HG02571 (cell line): Measurements from ENCODE around the gene ZGPAT.

Source experiments
- ATAC-seq: cut with Tn5 transposase; IDR thresholded peaks from one replicate; pipeline ENCODE4 v1.9.1; 2021; ENCODE audit warnings: mild to moderate bottlenecking, moderate library complexity; ENCODE audit not compliant: unreplicated experiment

The ZGPAT gene

DNA sequence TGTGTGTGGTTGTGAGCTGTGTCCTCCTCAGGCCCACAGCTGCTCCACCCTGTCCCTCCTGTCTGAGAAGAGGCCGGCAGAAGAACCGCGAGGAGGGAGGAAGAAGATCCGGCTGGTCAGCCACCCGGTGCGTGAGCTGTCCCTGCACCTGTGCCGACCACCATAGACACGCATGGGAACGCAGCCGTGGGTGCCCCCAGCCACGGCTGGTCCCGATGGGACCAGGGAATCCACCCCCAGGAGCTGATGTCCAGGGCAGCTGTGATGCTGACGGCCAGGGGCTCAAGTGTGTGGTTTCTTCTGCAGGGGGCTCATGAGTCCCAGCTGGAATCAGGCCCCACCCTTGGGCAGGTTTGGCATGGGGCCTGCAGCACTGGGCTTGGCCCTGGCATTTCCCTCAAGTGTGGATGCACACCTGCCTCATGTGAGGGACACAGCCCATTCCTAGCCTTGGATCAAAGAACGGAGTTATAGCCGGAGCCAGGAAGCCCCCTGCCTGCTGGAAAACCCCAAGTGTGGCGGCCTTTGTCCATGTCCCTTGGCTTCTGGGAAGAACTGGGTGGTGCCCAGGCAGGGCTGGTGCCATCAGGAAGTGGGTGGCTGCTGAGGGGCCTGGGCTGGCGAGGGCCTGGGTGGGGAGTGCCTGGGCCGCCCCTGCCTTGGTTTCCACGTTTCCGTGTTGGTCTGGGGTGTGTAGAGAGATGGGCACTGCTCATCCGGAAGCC lies 16.0 kb upstream of the ZGPAT start:
- no peak for ATAC-seq

DNA sequence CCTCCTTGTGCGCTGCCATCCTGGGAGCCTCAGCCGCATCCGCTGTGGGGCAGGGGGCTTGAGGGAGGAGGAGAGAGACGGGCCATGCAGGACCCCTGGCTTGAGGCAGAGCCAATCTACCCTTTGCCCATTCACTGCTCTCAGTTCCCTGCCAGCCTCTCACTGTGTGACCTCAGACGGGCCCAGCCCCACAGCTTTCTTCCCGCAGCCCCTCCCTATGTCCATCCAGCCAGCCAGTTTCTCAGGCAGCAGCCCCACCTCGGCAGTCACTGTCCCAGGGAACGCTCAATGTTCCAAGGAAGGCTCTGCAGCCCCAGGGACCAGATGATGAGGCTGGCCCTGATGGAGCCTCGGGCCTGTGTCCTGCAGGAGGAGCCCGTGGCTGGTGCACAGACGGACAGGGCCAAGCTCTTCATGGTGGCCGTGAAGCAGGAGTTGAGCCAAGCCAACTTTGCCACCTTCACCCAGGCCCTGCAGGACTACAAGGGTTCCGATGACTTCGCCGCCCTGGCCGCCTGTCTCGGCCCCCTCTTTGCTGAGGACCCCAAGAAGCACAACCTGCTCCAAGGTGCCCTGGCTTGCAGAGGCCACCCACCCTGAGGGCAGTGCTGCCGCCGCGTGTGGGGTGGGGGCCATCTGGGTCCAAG lies 15.3 kb upstream of the ZGPAT start:
- ATAC-seq, result no peak

DNA sequence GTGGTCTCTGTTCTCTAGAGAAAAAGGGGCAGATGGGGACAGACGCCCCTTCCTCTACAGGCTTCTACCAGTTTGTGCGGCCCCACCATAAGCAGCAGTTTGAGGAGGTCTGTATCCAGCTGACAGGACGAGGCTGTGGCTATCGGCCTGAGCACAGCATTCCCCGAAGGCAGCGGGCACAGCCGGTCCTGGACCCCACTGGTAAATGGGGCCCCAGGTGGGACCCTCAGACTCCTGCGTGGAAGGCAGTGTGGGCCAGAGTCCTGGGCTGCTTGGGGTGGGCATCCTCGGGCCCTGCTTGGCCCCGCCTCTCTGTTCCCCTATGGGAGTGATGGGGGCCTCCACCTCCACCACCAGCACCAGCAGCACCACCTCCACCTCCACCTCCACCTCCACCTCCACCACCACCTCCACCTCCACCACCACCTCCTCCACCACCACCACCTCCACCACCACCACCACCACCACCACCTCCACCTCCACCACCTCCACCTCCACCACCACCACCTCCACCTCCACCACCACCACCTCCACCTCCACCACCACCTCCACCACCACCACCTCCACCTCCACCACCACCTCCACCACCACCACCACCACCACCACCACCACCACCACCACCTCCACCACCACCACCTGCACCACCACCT lies 14.6 kb upstream of the ZGPAT start:
- no peak for ATAC-seq

DNA sequence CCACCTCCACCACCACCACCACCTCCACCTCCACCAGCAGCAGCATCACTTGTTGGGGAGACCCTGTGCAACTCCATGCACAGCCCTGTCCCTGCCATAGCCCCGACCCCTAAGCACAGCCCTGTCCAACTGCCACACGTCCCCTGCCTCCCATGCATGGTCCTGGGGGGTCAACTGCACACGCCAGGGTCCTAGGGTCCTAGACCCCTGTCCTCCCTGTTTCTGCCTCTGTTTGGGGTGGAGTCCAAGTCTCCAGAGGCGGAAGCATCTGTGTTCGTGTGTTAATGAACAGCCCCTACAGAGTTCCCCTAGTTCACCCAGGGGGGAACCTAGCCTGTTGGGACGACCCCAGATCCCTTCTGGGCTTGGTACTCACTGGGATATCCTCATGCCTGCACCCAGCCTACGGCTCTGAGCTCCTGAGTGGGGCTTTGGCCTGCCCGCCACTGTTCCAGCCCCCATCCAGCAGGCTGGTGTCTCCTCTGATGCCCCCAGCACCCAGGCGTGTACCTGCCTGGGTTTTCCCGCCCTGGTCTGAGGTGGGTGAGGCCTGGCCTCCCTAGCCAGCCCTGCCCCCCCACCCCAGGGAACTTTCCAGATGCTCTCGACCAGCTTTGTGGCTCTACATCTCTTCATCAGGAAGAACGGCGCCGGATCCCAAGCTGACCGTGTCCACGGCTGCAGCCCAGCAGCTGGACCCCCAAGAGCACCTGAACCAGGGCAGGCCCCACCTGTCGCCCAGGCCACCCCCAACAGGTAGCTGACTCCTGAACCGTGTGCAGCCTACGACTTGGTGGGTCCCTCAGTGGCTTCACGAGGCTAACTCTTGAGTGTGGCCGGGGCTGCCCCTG lies 13.9 kb upstream of the ZGPAT start:
- ATAC-seq, result no peak

DNA sequence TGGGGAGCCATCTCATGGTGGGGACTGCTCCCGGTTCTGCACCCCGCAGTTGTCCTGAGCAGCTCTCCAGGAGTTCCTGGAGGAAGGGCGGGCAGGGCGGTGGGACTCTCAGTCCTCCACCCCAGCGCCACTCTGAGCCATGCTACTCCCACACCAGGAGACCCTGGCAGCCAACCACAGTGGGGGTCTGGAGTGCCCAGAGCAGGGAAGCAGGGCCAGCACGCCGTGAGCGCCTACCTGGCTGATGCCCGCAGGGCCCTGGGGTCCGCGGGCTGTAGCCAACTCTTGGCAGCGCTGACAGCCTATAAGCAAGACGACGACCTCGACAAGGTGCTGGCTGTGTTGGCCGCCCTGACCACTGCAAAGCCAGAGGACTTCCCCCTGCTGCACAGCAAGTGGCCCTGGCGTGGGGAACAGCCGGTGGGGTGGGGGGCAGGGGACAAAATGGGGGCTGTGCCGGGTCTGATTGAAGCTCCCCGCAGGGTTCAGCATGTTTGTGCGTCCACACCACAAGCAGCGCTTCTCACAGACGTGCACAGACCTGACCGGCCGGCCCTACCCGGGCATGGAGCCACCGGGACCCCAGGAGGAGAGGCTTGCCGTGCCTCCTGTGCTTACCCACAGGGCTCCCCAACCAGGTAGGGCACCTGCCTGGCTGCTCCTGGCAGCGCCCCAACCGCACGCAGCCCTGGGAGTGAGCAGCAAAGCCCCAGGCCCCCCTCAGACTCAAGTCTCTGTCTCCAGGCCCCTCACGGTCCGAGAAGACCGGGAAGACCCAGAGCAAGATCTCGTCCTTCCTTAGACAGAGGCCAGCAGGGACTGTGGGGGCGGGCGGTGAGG lies 13.0 kb upstream of the ZGPAT start:
- ATAC-seq, result no peak

DNA sequence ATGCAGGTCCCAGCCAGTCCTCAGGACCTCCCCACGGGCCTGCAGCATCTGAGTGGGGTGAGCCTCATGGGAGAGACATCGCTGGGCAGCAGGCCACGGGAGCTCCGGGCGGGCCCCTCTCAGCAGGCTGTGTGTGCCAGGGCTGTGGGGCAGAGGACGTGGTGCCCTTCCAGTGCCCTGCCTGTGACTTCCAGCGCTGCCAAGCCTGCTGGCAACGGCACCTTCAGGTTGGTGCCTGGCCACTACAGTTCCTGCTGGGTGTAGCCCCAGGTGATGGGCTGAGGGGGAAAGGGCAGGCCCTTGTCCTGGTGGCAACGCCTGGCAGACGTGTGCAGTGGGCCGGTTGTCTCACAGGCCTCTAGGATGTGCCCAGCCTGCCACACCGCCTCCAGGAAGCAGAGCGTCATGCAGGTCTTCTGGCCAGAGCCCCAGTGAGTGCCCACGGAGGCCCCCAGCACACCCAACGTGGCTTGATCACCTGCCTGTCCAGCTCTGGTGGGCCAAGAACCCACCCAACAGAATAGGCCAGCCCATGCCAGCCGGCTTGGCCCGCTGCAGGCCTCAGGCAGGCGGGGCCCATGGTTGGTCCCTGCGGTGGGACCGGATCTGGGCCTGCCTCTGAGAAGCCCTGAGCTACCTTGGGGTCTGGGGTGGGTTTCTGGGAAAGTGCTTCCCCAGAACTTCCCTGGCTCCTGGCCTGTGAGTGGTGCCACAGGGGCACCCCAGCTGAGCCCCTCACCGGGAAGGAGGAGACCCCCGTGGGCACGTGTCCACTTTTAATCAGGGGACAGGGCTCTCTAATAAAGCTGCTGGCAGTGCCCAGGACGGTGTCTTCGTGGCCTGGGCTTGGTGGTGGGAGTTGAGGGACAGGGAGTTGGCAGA lies 12.2 kb upstream of the ZGPAT start:
- ATAC-seq, result no peak

DNA sequence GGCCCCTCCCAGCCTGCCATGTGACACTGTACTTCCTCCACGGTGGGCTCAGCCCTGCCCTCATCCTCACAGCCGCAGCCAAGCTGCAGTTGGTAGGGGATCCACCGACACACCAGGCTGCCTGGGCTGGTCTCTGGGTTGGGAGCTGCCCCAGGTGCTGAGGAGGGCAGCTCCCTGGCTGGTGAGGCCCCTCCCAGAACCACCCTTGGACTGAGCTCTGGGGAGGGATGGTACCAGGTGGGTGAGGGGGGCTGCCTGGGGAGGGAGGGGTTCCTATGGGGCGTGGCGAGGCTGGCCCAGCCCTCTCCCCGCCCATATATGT lies 11.6 kb upstream of the ZGPAT start:
- ATAC-seq, result no peak

DNA sequence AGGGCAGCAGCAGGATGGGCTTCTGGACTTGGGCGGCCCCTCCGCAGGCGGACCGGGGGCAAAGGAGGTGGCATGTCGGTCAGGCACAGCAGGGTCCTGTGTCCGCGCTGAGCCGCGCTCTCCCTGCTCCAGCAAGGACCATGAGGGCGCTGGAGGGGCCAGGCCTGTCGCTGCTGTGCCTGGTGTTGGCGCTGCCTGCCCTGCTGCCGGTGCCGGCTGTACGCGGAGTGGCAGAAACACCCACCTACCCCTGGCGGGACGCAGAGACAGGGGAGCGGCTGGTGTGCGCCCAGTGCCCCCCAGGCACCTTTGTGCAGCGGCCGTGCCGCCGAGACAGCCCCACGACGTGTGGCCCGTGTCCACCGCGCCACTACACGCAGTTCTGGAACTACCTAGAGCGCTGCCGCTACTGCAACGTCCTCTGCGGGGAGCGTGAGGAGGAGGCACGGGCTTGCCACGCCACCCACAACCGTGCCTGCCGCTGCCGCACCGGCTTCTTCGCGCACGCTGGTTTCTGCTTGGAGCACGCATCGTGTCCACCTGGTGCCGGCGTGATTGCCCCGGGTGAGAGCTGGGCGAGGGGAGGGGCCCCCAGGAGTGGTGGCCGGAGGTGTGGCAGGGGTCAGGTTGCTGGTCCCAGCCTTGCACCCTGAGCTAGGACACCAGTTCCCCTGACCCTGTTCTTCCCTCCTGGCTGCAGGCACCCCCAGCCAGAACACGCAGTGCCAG lies 11.0 kb upstream of the ZGPAT start, which contains the start of gene TNFRSF6B:
TNFRSF6B (plus strand) TSS at position 25 of the 729 bp plus-strand sequence; CDS start at position 141, 116 bp downstream.
- ATAC-seq, result no peak

DNA sequence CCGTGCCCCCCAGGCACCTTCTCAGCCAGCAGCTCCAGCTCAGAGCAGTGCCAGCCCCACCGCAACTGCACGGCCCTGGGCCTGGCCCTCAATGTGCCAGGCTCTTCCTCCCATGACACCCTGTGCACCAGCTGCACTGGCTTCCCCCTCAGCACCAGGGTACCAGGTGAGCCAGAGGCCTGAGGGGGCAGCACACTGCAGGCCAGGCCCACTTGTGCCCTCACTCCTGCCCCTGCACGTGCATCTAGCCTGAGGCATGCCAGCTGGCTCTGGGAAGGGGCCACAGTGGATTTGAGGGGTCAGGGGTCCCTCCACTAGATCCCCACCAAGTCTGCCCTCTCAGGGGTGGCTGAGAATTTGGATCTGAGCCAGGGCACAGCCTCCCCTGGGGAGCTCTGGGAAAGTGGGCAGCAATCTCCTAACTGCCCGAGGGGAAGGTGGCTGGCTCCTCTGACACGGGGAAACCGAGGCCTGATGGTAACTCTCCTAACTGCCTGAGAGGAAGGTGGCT lies 10.4 kb upstream of the ZGPAT start:
- no peak for ATAC-seq

DNA sequence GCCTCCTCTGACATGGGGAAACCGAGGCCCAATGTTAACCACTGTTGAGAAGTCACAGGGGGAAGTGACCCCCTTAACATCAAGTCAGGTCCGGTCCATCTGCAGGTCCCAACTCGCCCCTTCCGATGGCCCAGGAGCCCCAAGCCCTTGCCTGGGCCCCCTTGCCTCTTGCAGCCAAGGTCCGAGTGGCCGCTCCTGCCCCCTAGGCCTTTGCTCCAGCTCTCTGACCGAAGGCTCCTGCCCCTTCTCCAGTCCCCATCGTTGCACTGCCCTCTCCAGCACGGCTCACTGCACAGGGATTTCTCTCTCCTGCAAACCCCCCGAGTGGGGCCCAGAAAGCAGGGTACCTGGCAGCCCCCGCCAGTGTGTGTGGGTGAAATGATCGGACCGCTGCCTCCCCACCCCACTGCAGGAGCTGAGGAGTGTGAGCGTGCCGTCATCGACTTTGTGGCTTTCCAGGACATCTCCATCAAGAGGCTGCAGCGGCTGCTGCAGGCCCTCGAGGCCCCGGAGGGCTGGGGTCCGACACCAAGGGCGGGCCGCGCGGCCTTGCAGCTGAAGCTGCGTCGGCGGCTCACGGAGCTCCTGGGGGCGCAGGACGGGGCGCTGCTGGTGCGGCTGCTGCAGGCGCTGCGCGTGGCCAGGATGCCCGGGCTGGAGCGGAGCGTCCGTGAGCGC lies 9.8 kb upstream of the ZGPAT start:
- no peak for ATAC-seq

DNA sequence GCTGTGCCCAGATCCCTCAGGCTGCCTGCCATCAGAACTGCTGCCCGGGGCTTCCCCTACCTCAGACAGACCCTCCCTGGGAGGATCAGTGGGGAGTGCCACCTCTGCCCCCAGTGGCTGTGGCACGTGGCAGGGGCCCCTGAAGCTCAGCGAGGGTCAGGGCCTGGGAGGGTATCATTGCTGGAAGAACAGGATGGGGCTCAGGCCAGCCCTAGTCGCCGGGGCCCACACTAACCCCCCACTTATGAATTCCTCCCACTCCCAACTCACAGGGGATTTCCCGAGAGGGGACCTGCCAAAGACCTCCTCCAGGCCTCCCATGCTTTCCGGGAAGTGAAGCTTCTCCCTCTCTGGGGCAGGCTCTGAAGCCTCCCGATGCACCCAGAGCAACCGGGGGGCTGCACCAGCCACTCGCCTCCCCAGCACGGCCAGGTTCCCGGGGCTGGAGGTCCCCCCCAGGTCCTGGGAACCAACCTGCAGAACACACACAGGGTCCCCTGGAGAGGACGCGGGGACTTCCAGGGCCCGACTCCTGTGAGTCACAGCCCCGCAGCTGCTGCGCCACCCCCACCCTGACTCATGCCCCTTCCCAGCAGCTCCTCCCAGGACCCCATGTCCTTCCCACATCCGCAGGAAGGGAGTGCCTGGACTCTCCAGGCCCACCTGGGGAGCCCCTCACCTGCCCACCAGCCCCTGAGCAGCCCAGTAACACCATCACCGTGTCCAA lies 8.9 kb upstream of the ZGPAT start:
- no peak for ATAC-seq

DNA sequence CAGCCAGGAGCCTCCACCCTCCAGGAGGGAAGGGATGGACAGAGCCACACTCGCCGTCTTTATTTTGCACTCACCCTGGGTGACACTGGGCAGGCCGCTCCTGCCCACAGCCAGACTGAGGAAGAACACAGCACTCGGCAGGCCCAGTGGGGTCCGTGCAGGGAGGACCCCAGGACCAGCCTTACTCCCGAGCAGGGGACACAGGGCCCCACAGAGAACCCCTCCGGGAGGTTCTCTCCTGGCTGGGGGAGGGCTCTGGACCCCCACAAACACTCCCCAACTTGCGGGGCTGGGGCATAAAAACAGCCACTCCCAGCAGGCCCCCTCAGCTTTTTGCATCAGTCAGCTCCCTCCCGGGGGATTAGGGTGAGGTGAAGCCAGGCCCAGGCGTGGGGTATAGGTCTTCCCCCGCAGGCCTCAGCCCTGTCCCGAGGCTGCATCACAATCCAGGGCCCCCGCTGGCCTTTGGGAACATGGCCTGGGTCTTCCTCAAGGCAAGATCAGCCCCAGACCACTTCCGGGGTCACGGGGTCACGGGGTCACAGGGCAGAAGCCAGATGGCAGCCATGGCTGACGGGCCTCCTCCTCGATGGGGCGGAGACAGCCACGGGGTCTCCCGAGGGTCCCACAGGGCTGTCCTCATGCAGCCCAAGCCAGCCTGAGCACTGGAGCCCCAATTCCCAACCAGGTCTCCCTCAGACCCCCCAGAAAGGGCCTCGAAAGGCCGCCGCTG lies 8.2 kb upstream of the ZGPAT start:
- ATAC-seq, result no peak

DNA sequence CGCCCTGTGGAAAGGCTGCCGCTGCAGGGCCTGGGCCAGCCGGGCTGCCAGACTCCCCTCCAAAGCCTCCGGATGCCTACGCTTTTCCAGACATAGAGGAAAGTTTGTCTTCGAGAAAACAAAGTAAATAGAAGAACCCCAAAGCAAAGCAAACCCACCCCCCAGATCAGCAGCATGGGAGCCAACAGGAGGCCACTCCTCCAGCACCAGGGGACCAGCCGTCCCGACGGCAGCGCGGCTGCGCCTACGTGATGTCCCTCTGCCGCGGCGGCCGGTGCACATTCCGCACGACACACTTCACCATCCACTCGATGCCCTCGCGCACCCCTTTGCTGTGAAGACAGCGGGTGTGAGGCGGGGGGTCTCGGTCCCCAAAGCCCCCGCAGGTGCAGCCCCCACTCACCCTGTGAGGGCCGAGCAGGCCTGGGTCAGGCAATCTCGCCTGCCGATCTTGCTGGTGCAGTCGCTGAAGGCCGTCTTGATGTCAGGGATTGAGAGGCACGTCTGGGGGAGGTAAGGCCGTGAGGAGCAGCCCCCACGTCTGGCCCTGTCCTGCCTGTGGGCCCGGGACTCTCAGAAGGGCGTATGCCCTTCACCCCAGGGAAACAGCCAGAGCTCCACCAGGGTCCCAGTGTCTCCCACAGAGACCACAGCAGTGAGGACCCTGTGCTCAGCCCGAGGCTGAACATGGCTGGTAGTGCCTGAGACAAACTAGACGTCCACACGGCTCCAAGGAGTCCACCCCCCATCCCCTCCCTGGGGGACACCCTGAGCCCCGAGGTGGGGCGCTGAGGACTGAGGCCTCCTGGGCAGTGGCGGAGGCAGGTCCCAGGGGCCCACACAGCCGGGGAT lies 7.4 kb upstream of the ZGPAT start:
- ATAC-seq, result no peak

DNA sequence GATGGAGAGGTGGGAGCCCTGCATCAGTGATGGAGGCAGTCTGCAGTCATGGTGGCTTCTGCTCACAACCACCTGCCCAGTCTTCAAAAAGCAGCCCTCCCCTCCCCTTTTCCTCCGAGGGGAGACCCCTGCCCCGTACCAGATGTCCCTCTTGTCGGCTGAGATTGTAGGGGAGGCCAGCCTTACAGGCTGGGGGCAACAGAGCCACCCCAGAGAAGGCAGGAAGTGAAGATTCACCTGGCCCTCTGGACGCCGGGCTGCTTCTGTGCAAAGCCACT lies 6.8 kb upstream of the ZGPAT start:
- ATAC-seq, result no peak

DNA sequence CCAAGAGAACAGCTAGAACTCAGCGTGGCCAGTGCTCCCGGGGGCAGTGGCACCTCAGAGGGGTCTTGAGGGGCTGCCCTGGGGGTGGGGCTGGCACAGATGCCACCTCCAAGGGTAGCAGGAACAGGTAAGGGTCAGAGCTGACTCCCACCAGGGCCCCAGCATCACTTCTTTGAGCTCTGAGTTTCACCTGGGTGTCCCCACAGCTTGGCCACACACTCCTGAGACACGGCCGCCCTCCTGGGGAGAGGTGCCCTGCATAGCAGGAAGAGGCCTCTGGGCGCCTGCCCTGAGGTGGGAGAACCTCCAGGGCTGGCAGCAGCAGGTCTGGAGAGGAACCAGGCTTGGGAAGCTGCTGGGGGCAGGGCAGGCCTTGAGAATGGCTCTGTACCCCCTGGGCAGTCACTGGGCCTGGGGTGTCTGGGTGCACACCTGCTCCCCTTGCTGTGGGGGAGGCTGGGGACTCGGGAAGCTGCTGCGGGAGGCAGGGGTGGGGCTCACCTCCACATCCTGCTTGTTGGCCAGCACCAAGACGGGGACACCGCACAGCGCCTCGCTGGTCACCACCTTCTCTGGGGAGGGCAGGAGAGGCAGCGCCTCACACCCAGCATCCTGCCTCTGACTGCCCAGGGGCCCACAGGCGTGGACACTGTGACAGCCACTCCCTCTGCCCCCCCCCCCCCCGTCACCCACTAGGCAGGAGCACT lies 6.4 kb upstream of the ZGPAT start:
- ATAC-seq, result no peak
